Measurements from ENCODE around the gene ICAM2.
A peak's percentile ranks its signal among the peaks of the same experiment; 100 is the strongest.

The ICAM2 gene

DNA sequence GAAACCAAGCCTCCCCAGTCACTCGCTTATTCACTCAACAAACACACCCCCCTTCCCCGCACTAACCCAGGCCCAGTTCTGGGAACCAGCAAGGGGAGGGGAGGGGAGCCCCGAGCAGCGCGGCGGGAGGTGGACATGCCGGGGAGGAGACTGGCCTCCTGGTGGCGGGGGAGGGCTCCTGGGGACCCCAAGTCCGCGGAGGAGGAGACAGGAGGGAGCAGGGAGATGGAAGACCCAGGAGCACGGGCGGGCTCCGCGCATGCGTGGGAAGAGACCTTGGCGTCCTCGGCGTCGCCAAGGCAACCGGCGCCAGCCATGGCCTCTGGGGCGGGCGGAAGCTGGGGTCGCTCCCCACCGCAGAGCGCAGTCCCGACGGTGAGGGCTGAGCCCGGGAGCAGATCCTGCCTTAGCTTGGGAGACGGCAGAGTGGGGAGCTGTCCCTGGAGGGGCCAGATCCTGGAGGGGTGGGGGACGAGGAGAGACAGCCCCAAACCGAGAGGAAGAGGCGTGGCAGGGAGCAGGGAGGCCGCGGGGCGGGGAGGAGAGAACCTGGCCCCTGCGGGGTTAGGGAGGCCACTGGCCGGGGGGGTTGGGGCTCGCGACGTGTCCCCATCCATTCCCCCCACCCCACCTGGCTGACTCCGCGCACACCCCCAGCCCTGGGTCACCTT, 22.2 kb downstream of the ICAM2 start, which contains the start of gene PRR29:
Gene PRR29, plus strand, starts transcription at position 302 of the 671 bp plus-strand sequence. Its CDS starts 14 bp downstream, at position 316.
- peak within 1 kb of the TSS; percentile 87 for H3K4me3 Mint-ChIP-seq
- no peaks in the 10 kb centered on the region for H3K9me3 Mint-ChIP-seq
- H3K4me1 Mint-ChIP-seq, result peaks cover 10% of the 10 kb centered on the region
- peak; percentile 93 for DNase-seq
- no peaks in the 10 kb centered on the region for H3K36me3 Mint-ChIP-seq (ENCODE audit: low read depth)
- H3K27me3 Mint-ChIP-seq (ENCODE audit: low read depth, poor library complexity), result peaks cover 68% of the 10 kb centered on the region
- TF ChIP-seq, protein P1, sequence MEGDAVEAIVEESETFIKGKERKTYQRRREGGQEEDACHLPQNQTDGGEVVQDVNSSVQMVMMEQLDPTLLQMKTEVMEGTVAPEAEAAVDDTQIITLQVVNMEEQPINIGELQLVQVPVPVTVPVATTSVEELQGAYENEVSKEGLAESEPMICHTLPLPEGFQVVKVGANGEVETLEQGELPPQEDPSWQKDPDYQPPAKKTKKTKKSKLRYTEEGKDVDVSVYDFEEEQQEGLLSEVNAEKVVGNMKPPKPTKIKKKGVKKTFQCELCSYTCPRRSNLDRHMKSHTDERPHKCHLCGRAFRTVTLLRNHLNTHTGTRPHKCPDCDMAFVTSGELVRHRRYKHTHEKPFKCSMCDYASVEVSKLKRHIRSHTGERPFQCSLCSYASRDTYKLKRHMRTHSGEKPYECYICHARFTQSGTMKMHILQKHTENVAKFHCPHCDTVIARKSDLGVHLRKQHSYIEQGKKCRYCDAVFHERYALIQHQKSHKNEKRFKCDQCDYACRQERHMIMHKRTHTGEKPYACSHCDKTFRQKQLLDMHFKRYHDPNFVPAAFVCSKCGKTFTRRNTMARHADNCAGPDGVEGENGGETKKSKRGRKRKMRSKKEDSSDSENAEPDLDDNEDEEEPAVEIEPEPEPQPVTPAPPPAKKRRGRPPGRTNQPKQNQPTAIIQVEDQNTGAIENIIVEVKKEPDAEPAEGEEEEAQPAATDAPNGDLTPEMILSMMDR (IDR thresholded peaks at IDR 0.05), result no peak
- no peak within 1 kb of the TSS for H3K27ac Mint-ChIP-seq

DNA sequence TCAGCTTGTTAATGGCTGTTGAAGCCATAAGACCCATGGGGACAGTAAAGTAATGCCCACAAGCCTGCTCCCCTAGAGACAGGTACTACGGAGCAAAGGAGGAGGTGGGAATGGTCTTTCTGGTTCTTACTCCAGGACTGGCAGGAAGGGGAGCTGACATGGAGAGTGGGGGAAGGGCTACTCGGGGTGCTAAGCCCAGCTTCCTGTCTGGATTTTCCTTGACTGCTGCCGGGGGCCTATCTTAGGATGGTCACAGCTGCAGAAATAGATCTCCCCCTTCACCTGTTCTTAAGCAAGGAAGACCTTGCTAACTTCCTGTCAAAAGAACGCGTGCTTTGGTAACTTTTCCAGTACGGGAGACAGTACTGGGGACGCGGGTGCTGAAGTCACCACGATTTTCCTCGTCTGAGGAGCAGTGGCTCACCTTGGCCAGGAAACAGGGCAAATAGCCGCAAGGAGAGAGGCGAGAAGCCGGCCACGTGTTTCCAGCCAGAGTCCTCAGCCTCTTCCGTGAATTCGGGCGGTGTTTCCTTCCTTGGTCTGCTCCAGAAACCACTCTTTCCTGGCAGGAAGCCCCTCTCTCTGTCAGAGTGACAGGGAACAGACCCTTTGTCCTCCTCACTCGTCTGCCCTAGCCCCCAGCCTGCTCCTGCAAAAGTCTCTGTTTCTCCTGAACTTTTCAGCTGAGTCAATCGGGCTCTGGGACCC, 22.9 kb downstream of the ICAM2 start:
- DNase-seq, result no peak
- TF ChIP-seq, protein P1 (IDR thresholded peaks at IDR 0.05), result no peak
- peaks cover 74% of the 10 kb centered on the region for H3K27me3 Mint-ChIP-seq (ENCODE audit: low read depth, poor library complexity)
- H3K27ac Mint-ChIP-seq, result no peak overlapping the region
- peaks cover 3% of the 10 kb centered on the region for H3K9me3 Mint-ChIP-seq
- H3K36me3 Mint-ChIP-seq (ENCODE audit: low read depth), result no peaks in the 10 kb centered on the region
- H3K4me1 Mint-ChIP-seq, result peaks cover 10% of the 10 kb centered on the region
- H3K4me3 Mint-ChIP-seq, result peak overlapping the region; percentile 87

DNA sequence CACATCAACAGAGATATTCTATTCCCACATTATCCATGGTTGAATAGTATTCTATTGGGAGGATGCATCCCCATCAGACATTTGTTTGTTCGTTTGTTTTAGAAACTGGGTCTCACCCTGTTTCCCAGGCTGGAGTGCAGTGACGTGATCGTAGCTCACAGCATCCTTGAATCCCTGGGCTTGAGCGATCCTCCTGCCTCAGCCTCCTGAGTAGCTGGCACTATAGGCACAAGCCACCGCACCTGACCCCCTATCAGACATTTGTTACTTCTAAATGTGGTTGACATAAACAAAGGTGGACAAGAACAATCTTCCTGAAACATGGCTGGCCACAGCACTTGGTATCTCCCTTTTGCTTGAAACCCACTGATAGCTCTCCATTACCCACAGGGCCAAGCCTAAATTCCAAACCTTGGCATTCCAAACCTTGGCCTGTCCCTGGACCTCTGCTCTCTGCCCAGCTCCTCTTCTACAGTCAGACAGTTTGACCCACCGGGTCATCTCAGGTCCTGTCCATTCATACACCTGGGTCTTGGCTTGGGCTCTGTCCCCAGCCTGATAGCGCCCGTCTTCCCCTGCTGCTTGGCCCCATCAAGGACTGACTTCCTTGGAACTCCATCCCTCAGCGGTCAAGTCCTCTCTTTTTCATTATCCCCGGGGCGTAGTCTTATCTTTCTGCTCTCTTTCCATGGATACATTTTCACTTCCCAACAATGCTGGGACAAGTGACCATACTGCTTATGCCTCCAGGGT, 23.8 kb downstream of the ICAM2 start:
- H3K27ac Mint-ChIP-seq, result no peak overlapping the region
- TF ChIP-seq, protein P1 (IDR thresholded peaks at IDR 0.05), result no peak
- H3K9me3 Mint-ChIP-seq, result peaks cover 3% of the 10 kb centered on the region
- H3K27me3 Mint-ChIP-seq (ENCODE audit: low read depth, poor library complexity), result peaks cover 83% of the 10 kb centered on the region
- no peak overlapping the region for H3K4me3 Mint-ChIP-seq
- no peaks in the 10 kb centered on the region for H3K36me3 Mint-ChIP-seq (ENCODE audit: low read depth)
- no peak for DNase-seq
- H3K4me1 Mint-ChIP-seq, result peaks cover 16% of the 10 kb centered on the region

DNA sequence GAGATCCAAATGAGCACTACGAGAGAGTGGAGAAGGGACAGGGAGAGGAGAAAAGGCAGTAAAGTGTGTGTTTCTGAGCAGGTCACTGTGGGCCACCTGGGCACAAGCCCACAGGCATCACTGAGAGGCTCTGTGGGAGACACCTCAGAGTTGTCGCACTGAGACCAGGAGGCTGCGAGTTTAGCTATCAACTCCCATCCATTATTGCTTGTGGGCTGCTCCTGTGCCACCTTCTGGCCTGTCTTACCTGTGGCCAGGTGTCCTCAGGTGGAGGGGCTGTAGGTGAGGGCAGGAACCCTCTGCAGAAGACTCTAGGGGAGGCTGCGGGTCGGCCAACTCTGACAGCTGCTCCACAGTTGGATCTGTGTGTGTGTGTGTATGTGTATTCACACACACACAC, 24.8 kb downstream of the ICAM2 start:
- Mint-ChIP-seq H3K27ac (no peak overlapping the region), H3K9me3 (peaks cover 3% of the 10 kb centered on the region), H3K4me3 (no peak overlapping the region), H3K4me1 (peaks cover 23% of the 10 kb centered on the region), H3K27me3 (ENCODE audit: low read depth, poor library complexity) (peaks cover 88% of the 10 kb centered on the region), H3K36me3 (ENCODE audit: low read depth) (no peaks in the 10 kb centered on the region)
- TF ChIP-seq, protein P1 (IDR thresholded peaks at IDR 0.05), result no peak
- no peak for DNase-seq

DNA sequence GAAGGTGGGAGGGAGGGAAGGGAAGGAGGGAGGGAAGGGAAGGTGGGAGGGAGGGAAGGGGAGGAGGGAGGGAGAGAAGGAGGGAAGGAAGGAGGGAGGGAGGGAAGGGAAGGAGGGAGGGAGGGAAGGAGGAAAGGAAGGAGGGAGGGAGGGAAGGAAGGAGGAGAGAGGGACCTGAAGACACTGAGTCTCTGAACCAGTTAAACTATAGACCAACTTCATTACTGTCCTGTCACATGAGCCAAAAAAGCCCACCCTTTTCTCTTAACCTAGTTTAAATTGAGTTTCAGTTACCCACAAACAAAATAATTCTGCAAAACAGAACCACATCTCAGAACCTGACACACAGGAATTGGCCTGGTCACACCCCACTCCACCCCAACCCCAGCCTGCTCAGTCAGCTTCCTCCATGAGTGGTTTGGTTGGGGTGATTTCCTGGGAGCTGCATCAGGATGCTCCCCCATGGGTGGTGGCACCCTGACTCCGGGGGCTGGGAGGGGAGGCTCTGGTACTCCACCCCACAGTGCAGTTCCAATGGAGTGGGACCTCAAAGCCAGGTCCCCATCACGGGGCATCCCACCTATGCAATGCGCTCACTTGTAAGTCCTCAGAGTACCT, 27.0 kb downstream of the ICAM2 start:
- Mint-ChIP-seq H3K27ac (no peak overlapping the region), H3K4me3 (no peak overlapping the region), H3K36me3 (ENCODE audit: low read depth) (no peaks in the 10 kb centered on the region), H3K9me3 (peaks cover 3% of the 10 kb centered on the region), H3K27me3 (ENCODE audit: low read depth, poor library complexity) (peaks cover 76% of the 10 kb centered on the region), H3K4me1 (peaks cover 43% of the 10 kb centered on the region)
- TF ChIP-seq, protein P1 (IDR thresholded peaks at IDR 0.05), result no peak
- DNase-seq, result no peak
